HepG2 (cell line): ENCODE data around the gene SDC1. TPM values are rescaled to one million over a fixed set of nuclear protein-coding genes. Genes with fewer than 3 reads are reported as not detected.

Source experiments
- ATM ChIP-seq: fragments of 450-650 bp; IDR thresholded peaks from 2 replicates; pipeline ENCODE4 v1.7.1; 2017; ENCODE audit warnings: mild to moderate bottlenecking, borderline replicate concordance
- BRCA1 ChIP-seq: sonication (generic); formaldehyde crosslinking; IDR thresholded peaks from 2 replicates; pipeline ENCODE4 v1.4.0; 2020; ENCODE audit warnings: missing genetic modification reagents
- BRD4 ChIP-seq: sonication (generic); formaldehyde crosslinking; IDR thresholded peaks from 2 replicates; pipeline ENCODE4 v1.4.0; 2020; ENCODE audit warnings: missing genetic modification reagents
- CREB1 ChIP-seq, 2 experiments: fragments of 450-650 bp in 1 of 2; IDR thresholded peaks; 2 replicates each; pipeline ENCODE4 v1.6.1; 2016 to 2017; ENCODE audit warnings: control low read depth in 1 of 2, mild to moderate bottlenecking in 1 of 2, missing compliant biosample characterization in 1 of 2, missing genetic modification characterization in 1 of 2
- ESRRA ChIP-seq: sonication (generic); formaldehyde crosslinking; IDR thresholded peaks from 2 replicates; pipeline ENCODE4 v1.5.1; 2020; ENCODE audit warnings: mild to moderate bottlenecking, low read depth, missing genetic modification reagents
- FLYWCH1 ChIP-seq: sonication (generic); formaldehyde crosslinking; IDR thresholded peaks from 2 replicates; pipeline ENCODE4 v1.8.1; 2023; ENCODE audit warnings: mild to moderate bottlenecking, missing genetic modification reagents
- HDAC1 ChIP-seq: sonication (generic); formaldehyde crosslinking; IDR thresholded peaks from 2 replicates; pipeline ENCODE4 v1.5.1; 2020; ENCODE audit warnings: mild to moderate bottlenecking, missing genetic modification reagents
- IRF1 ChIP-seq: sonication (generic); formaldehyde crosslinking; IDR thresholded peaks from 2 replicates; pipeline ENCODE4 v1.4.0; 2020; ENCODE audit warnings: low read depth, mild to moderate bottlenecking, missing genetic modification reagents
- ISL2 ChIP-seq: sonication (generic); formaldehyde crosslinking; IDR thresholded peaks from 2 replicates; pipeline ENCODE4 v1.5.0; 2020; ENCODE audit warnings: missing genetic modification reagents
- KAT7 ChIP-seq: IDR thresholded peaks from 2 replicates; pipeline ENCODE4 v1.6.1; 2018; ENCODE audit warnings: borderline replicate concordance, missing compliant biosample characterization
- MAFF ChIP-seq: IDR thresholded peaks from 2 replicates; pipeline ENCODE4 v1.6.1; 2011; ENCODE audit warnings: low read depth, low read length, improper control_type of control experiment
- PHF5A ChIP-seq: IDR thresholded peaks from one replicate; pipeline ENCODE4 v1.6.1; 2018; ENCODE audit warnings: low read depth, missing genetic modification reagents; ENCODE audit not compliant: unreplicated experiment
- RNF2 ChIP-seq: fragments of 450-650 bp; conservative IDR thresholded peaks from 2 replicates; pipeline ENCODE4 v1.6.1; 2016; ENCODE audit warnings: low read depth
- SIN3A ChIP-seq: IDR thresholded peaks from 2 replicates; pipeline ENCODE4 v1.6.1; 2011; ENCODE audit warnings: low read depth, mild to moderate bottlenecking, control low read depth, low read length, borderline replicate concordance
- SOX6 ChIP-seq, 2 experiments: fragments of 450-650 bp in 1 of 2; sonication (generic) in 1 of 2; formaldehyde crosslinking in 1 of 2; IDR thresholded peaks; 2 replicates each; pipeline versions ENCODE4 v1.4.0 to v1.6.1; 2017 to 2020; ENCODE audit warnings: antibody characterized with exemption in 1 of 2, mild to moderate bottlenecking in 1 of 2, missing genetic modification reagents in 1 of 2
- SP4 ChIP-seq: sonication (generic); formaldehyde crosslinking; IDR thresholded peaks from 2 replicates; pipeline ENCODE4 v1.8.1; 2023; ENCODE audit warnings: mild to moderate bottlenecking, missing genetic modification reagents
- SRSF9 ChIP-seq: fragments of 200-400 bp; formaldehyde crosslinking; IDR thresholded peaks from 2 replicates; pipeline ENCODE4 v1.6.1; 2018; ENCODE audit warnings: borderline replicate concordance, mild to moderate bottlenecking, low read depth, low read length; ENCODE audit not compliant: insufficient read depth, poor library complexity, severe bottlenecking
- U2AF2 ChIP-seq: fragments of 200-400 bp; formaldehyde crosslinking; IDR thresholded peaks from 2 replicates; pipeline ENCODE4 v1.6.1; 2017; ENCODE audit warnings: low read depth, mild to moderate bottlenecking, low read length
- ZBTB21 ChIP-seq: sonication (generic); formaldehyde crosslinking; IDR thresholded peaks from 2 replicates; pipeline ENCODE4 v1.4.0; 2020; ENCODE audit warnings: missing genetic modification reagents
- ZNF207 ChIP-seq: fragments of 450-650 bp; IDR thresholded peaks from 2 replicates; pipeline ENCODE4 v1.6.1; 2016; ENCODE audit warnings: antibody characterized with exemption, borderline replicate concordance
- ZNF264 ChIP-seq: sonication (generic); formaldehyde crosslinking; IDR thresholded peaks from 2 replicates; pipeline ENCODE4 v1.4.0; 2020; ENCODE audit warnings: missing genetic modification reagents
- ZNF275 ChIP-seq: sonication (generic); formaldehyde crosslinking; IDR thresholded peaks from 2 replicates; pipeline ENCODE4 v1.8.0; 2022; ENCODE audit warnings: missing genetic modification reagents, mild to moderate bottlenecking, inconsistent platforms, borderline replicate concordance
- ZNF331 ChIP-seq: sonication (generic); formaldehyde crosslinking; IDR thresholded peaks from 2 replicates; pipeline ENCODE4 v1.4.0; 2020; ENCODE audit warnings: missing genetic modification reagents
- ZNF33A ChIP-seq: sonication (generic); formaldehyde crosslinking; IDR thresholded peaks from 2 replicates; pipeline ENCODE4 v1.5.1; 2020; ENCODE audit warnings: missing genetic modification reagents, mild to moderate bottlenecking, moderate library complexity, borderline replicate concordance
- ZNF354B ChIP-seq: sonication (generic); formaldehyde crosslinking; IDR thresholded peaks from 2 replicates; pipeline ENCODE4 v1.8.0; 2022; ENCODE audit warnings: mild to moderate bottlenecking, missing genetic modification reagents
- ZNF432 ChIP-seq: sonication (generic); formaldehyde crosslinking; IDR thresholded peaks from 2 replicates; pipeline ENCODE4 v1.5.0; 2020; ENCODE audit warnings: missing genetic modification reagents, mild to moderate bottlenecking, borderline replicate concordance
- ZNF570 ChIP-seq: sonication (generic); formaldehyde crosslinking; IDR thresholded peaks from 2 replicates; pipeline ENCODE4 v1.4.0; 2020; ENCODE audit warnings: mild to moderate bottlenecking, missing genetic modification reagents, borderline replicate concordance
- ZNF674 ChIP-seq: sonication (generic); formaldehyde crosslinking; IDR thresholded peaks from 2 replicates; pipeline ENCODE4 v1.5.0; 2020; ENCODE audit warnings: low read depth, mild to moderate bottlenecking, missing genetic modification reagents
- ZNF678 ChIP-seq: sonication (generic); formaldehyde crosslinking; IDR thresholded peaks from 2 replicates; pipeline ENCODE4 v1.4.0; 2020; ENCODE audit warnings: mild to moderate bottlenecking, missing genetic modification reagents
- ZNF792 ChIP-seq: IDR thresholded peaks from 2 replicates; pipeline ENCODE4 v1.6.1; 2016
- ZNF850 ChIP-seq: sonication (generic); formaldehyde crosslinking; conservative IDR thresholded peaks from 2 replicates; pipeline ENCODE4 v1.9.0; 2021; ENCODE audit warnings: mild to moderate bottlenecking, missing genetic modification reagents
- polyA plus RNA-seq, 8 experiments: library from polyadenylated mRNA; depleted of rRNA in 3 of 8; stranded (reverse) in 7 of 8; unstranded in 1 of 8; fragments of >200 nt; fragmentation: Illumina TruSeq in 4 of 8; extraction: Trizol in 4 of 8; gene quantifications; 2 replicates each; pipeline versions ENCODE4 v1.2.1 to v1.2.3, GENCODE V29; 2011 to 2016; ENCODE audit warnings: low read depth in 4 of 8, missing spikeins in 1 of 8, mixed read lengths in 1 of 8; ENCODE audit not compliant: insufficient read depth in 1 of 8
- total RNA-seq, 5 experiments: library from RNA; depleted of rRNA; stranded (reverse); fragments of >200 nt; fragmentation: Illumina TruSeq; extraction: Trizol; gene quantifications; 2 replicates each; pipeline ENCODE4 v1.2.3, GENCODE V29; 2016; ENCODE audit warnings: low read depth in 1 of 5

The SDC1 gene
- total and polyA plus RNA-seq, 2 of the 13 experiments (the other 11 are each of a cell fraction or from before 2014, with no cell fraction given) = 108 to 119 TPM

GRCh38 chr2:20172273-20173055 is 52.5 kb downstream of the SDC1 start (continued):
- TF ChIP-seq ZNF331 (CRISPR knock-in tag) (peak; percentile 33; the same call in 1 of the 2 replicates), RNF2 (no peak), SOX6 (IDR thresholded peaks at IDR 0.05) (no peak), SOX6 (CRISPR knock-in tag; IDR thresholded peaks at IDR 0.05) (peak; percentile 64), SRSF9 (no peak), PHF5A (no peak), ATM (no peak), SIN3A (no peak), ZNF678 (no peak), IRF1 (CRISPR knock-in tag) (no peak), ZNF354B (CRISPR knock-in tag) (no peak), ZNF792 (CRISPR knock-in tag) (0 out of 2 replicates have a peak, but pooled peaks have one; percentile 34), ZNF264 (no peak), FLYWCH1 (no peak), ESRRA (CRISPR knock-in tag) (no peak), U2AF2 (no peak), HDAC1 (CRISPR knock-in tag) (no peak), BRCA1 (CRISPR knock-in tag) (no peak), ZNF275 (CRISPR knock-in tag) (no peak), ZNF207 (no peak), KAT7 (CRISPR knock-in tag) (no peak), ZNF570 (no peak), SP4 (no peak), MAFF (no peak), ISL2 (CRISPR knock-in tag) (0 out of 2 replicates have a peak, but pooled peaks have one; percentile 37), ZNF674 (CRISPR knock-in tag) (no peak), CREB1 (IDR thresholded peaks at IDR 0.05) (no peak), CREB1 (CRISPR knock-in tag; IDR thresholded peaks at IDR 0.05) (no peak), BRD4 (CRISPR knock-in tag) (0 out of 2 replicates have a peak, but pooled peaks have one; percentile 9), ZBTB21 (CRISPR knock-in tag) (no peak), ZNF850 (CRISPR knock-in tag) (no peak), ZNF33A (no peak), ZNF432 (no peak)
